K562 (cell line): ENCODE data around the gene CCDC78. TPM values are rescaled to one million over a fixed set of nuclear protein-coding genes. Genes with fewer than 3 reads are reported as not detected.
"Not testable (repeated sequence)": the region's sequence is repeated elsewhere in the genome, so short reads cannot be mapped to it uniquely, and the experiment has no call there.

Experiments
- ATAC-seq: fragments of 200-7000 bp; cut with Tn5 transposase; 3 replicates; pipeline ENCODE4 v1.9.1; 2020; ENCODE audit warnings: moderate library complexity
- BruUV-seq: library from RNA; stranded (reverse); fragments of 400-500 nt; replicated peaks from 2 replicates; lab custom pipeline; 2021; lab: Mats Ljungman, UMichigan
- CTCF ChIA-PET: fragments of 300-600 bp; formaldehyde crosslinking; extraction: SDS; loops from one replicate; lab custom pipeline; 2021; ENCODE audit warnings: low intra/inter-chr PET ratio; lab: Yijun Ruan, JAX
- POLR2A ChIA-PET: fragments of 300-600, 350-650 bp; sonication (Branson Sonifier 250); formaldehyde crosslinking; extraction: SDS; loops from one replicate; lab custom pipeline; 2021; ENCODE audit warnings: antibody characterized with exemption, inconsistent platforms; lab: Yijun Ruan, JAX
- DNase-seq, 4 experiments: peaks; one replicate each; pipeline versions ENCODE4 v3.0.0 to v3.0.0-alpha.2; 2011 to 2018; ENCODE audit warnings: low spot score in 3 of 4, mixed read lengths in 3 of 4; ENCODE audit errors: extremely low read depth in 1 of 4
- FAIRE-seq: peaks from 2 replicates; lab custom pipeline; 2011; peaks lifted over from hg19 to GRCh38; lab: Jason Lieb, UNC
- H2AFZ ChIP-seq: 2 replicates; pipeline ENCODE4 v1.6.0; 2011; ENCODE audit warnings: low read depth, low read length, control low read depth, inconsistent platforms
- H3K27ac ChIP-seq: fragments of 200-600 bp; 3 replicates; pipeline ENCODE4 v1.8.0; 2011; ENCODE audit warnings: low read depth, mild to moderate bottlenecking, control low read depth, inconsistent platforms, low read length, moderate library complexity, mixed read lengths; ENCODE audit errors: extremely low read depth
- H3K27me3 ChIP-seq, 2 experiments: fragments of 300-600 bp in 1 of 2; 2 replicates in 1 of 2; 3 replicates in 1 of 2; pipeline versions ENCODE4 v1.6.0 to v1.8.0; 2011; ENCODE audit warnings: inconsistent platforms in 2 of 2, low read length in 2 of 2, mild to moderate bottlenecking in 1 of 2, mixed read lengths in 1 of 2, moderate library complexity in 1 of 2; ENCODE audit not compliant: control insufficient read depth in 2 of 2, insufficient read depth in 2 of 2
- H3K36me3 ChIP-seq: fragments of 300-600 bp; 3 replicates; pipeline ENCODE4 v1.8.0; 2011; ENCODE audit warnings: mild to moderate bottlenecking, low read length, inconsistent platforms; ENCODE audit not compliant: control insufficient read depth, insufficient read depth
- H3K4me1 ChIP-seq, 2 experiments: fragments of 200-600 bp in 1 of 2; replicated peaks in 1 of 2; 2 replicates in 1 of 2; 3 replicates in 1 of 2; pipeline versions ENCODE4 v1.5.1 to v1.8.0; 2011; ENCODE audit warnings: inconsistent platforms in 2 of 2, low read length in 2 of 2, mild to moderate bottlenecking in 1 of 2, mixed read lengths in 1 of 2, moderate library complexity in 1 of 2; ENCODE audit not compliant: control insufficient read depth in 2 of 2, insufficient read depth in 2 of 2
- H3K4me2 ChIP-seq: 2 replicates; pipeline ENCODE4 v1.6.1; 2011; ENCODE audit warnings: low read length, control low read depth, inconsistent platforms, mixed read lengths; ENCODE audit not compliant: insufficient read depth
- H3K4me3 ChIP-seq: fragments of 200-600 bp; sonication (generic), shearing (Covaris generic); 2 replicates; pipeline ENCODE4 v1.5.1; 2016; ENCODE audit warnings: control low read depth, inconsistent platforms
- H3K79me2 ChIP-seq: fragments of 200-600 bp; 3 replicates; pipeline ENCODE4 v1.8.0; 2011; ENCODE audit warnings: low read length, inconsistent platforms; ENCODE audit not compliant: control insufficient read depth, insufficient read depth
- H3K9ac ChIP-seq, 2 experiments: 2 replicates each; pipeline versions ENCODE4 v1.6.0 to v1.6.1; 2011; ENCODE audit warnings: low read depth in 2 of 2, low read length in 2 of 2, control low read depth in 1 of 2, inconsistent platforms in 1 of 2, mild to moderate bottlenecking in 1 of 2, mixed read lengths in 1 of 2; ENCODE audit not compliant: insufficient read depth in 1 of 2
- H3K9me1 ChIP-seq: one replicate; pipeline ENCODE4 v1.6.0; 2011; ENCODE audit warnings: inconsistent platforms, mild to moderate bottlenecking, low read length, moderate library complexity; ENCODE audit not compliant: control insufficient read depth, insufficient read depth
- H3K9me3 ChIP-seq: replicated peaks from 2 replicates; pipeline ENCODE4 v1.5.1; 2011; ENCODE audit warnings: low read depth, low read length, inconsistent platforms; ENCODE audit not compliant: control insufficient read depth, insufficient read depth
- H4K20me1 ChIP-seq: replicated peaks from 2 replicates; pipeline ENCODE4 v1.6.1; 2011; ENCODE audit warnings: low read length, inconsistent platforms, mixed read lengths; ENCODE audit not compliant: control insufficient read depth, insufficient read depth
- ARID2 ChIP-seq: fragments of 450-650 bp; IDR thresholded peaks from 2 replicates; pipeline ENCODE4 v1.6.1; 2017; ENCODE audit warnings: antibody characterized with exemption, mild to moderate bottlenecking
- JUN ChIP-seq, 2 experiments: sonication (generic) in 1 of 2; formaldehyde crosslinking in 1 of 2; IDR thresholded peaks; 2 replicates each; pipeline versions ENCODE4 v1.6.1 to v1.8.0; 2012 to 2022; ENCODE audit warnings: borderline replicate concordance in 2 of 2, mild to moderate bottlenecking in 2 of 2, improper control_type of control experiment in 1 of 2, low read depth in 1 of 2, low read length in 1 of 2, missing genetic modification reagents in 1 of 2
- KDM1A ChIP-seq, 2 experiments: fragments of 450-650 bp; IDR thresholded peaks; 2 replicates each; pipeline ENCODE4 v1.6.1; 2016; ENCODE audit warnings: mild to moderate bottlenecking in 2 of 2
- KLF13 ChIP-seq: fragments of 450-650 bp; IDR thresholded peaks from 2 replicates; pipeline ENCODE4 v1.6.1; 2016; ENCODE audit warnings: missing genetic modification characterization, low read depth, mild to moderate bottlenecking, missing compliant biosample characterization, moderate library complexity, borderline replicate concordance
- RAD21 ChIP-seq, 2 experiments: fragments of 250-450 bp in 1 of 2; fragments of 450-650 bp in 1 of 2; sonication (Bioruptor Pico) in 1 of 2; formaldehyde crosslinking in 1 of 2; IDR thresholded peaks in 1 of 2; conservative IDR thresholded peaks in 1 of 2; 2 replicates each; pipeline versions ENCODE4 v1.4.0 to v1.8.0; 2020 to 2022; ENCODE audit warnings: mild to moderate bottlenecking in 2 of 2, moderate library complexity in 1 of 2
- ZC3H11A ChIP-seq: IDR thresholded peaks from 2 replicates; pipeline ENCODE4 v1.6.1; 2012; ENCODE audit warnings: low read depth, low read length, improper control_type of control experiment
- WGBS: fragments of 100-300 bp; shearing (Covaris generic); methylation state at CpG from one replicate; pipeline ENCODE4 v1.1.6; 2016; ENCODE audit warnings: low coverage, mixed read lengths; ENCODE audit not compliant: insufficient coverage; ENCODE audit errors: missing lambda C conversion rate; 5-methylcytosine and 5-hydroxymethylcytosine counted together
- in situ Hi-C: fragments of 300-500 bp; cut with MboI; formaldehyde crosslinking; loops from 4 replicates; pipeline ENCODE4 v1.15.0; 2018; ENCODE audit warnings: inconsistent platforms, mixed read lengths
- intact Hi-C: fragments of 100-400 bp; cut with micrococcal nuclease; formaldehyde crosslinking; loops from 2 replicates; pipeline ENCODE4 v1.14.2; 2022
- polyA plus RNA-seq, 8 experiments: library from polyadenylated mRNA; depleted of rRNA in 4 of 8; stranded (reverse) in 5 of 8; unstranded in 3 of 8; fragments of >200 nt; fragmentation: Nextera tagmentation in 2 of 8; fragmentation: Illumina TruSeq in 1 of 8; extraction: Ambion mirVana in 2 of 8; extraction: Trizol in 1 of 8; gene quantifications; 2 replicates each; pipeline versions ENCODE4 v1.2.1 to v1.2.3, GENCODE V29; 2011 to 2014; ENCODE audit warnings: inconsistent platforms in 1 of 8, missing spikeins in 1 of 8
- total RNA-seq, 7 experiments: library from RNA; depleted of rRNA in 6 of 7; stranded (reverse); fragments of >200 nt in 6 of 7; fragmentation: Illumina TruSeq in 2 of 7; extraction: Trizol in 2 of 7; gene quantifications; 2 replicates each; pipeline versions ENCODE4 v1.2.1 to v1.2.3, GENCODE V29; 2011 to 2021; ENCODE audit warnings: low replicate concordance in 1 of 7
- TF ChIP-seq, protein P1 (sequence below), 2 experiments: fragments of 450-650 bp in 1 of 2; sonication (generic) in 1 of 2; formaldehyde crosslinking in 1 of 2; IDR thresholded peaks in 1 of 2; conservative IDR thresholded peaks in 1 of 2; 2 replicates each; pipeline versions ENCODE4 v1.6.1 to v1.8.1; 2016 to 2023; ENCODE audit warnings: mild to moderate bottlenecking in 2 of 2, moderate library complexity in 2 of 2, inconsistent platforms in 1 of 2, missing genetic modification reagents in 1 of 2
- TF ChIP-seq, protein P2 (sequence below): fragments of 450-650 bp; IDR thresholded peaks from 2 replicates; pipeline ENCODE4 v1.6.1; 2017; ENCODE audit warnings: antibody characterized with exemption
- TF ChIP-seq, protein P3 (sequence below), 2 experiments: IDR thresholded peaks; 2 replicates each; pipeline ENCODE4 v1.6.1; 2012; ENCODE audit warnings: improper control_type of control experiment in 2 of 2, low read depth in 2 of 2, low read length in 2 of 2, borderline replicate concordance in 1 of 2

Gene CCDC78
- total and polyA plus RNA-seq, 9 of the 15 experiments (the other 6 are each of a cell fraction or from before 2014, with no cell fraction given), result 0.24 to 17.7 (median 2.9) TPM

- TF ChIP-seq KLF13 (tag) (peak; percentile 82; the same call in 1 of the 2 replicates), RAD21 (CRISPR knock-in tag; conservative IDR thresholded peaks at IDR 0.05 in 1 of 2, IDR thresholded peaks at IDR 0.05 in 1 of 2) (peak; percentile 61 to 75), KDM1A (IDR thresholded peaks at IDR 0.05) (0 out of 4 replicates have a peak, but pooled peaks of 1 of the 2 experiments have one; percentile 7)
- TF ChIP-seq, protein P1, sequence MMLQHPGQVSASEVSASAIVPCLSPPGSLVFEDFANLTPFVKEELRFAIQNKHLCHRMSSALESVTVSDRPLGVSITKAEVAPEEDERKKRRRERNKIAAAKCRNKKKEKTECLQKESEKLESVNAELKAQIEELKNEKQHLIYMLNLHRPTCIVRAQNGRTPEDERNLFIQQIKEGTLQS (IDR thresholded peaks at IDR 0.05), result peak; percentile 57
- TF ChIP-seq, protein P1 (CRISPR knock-in tag; conservative IDR thresholded peaks at IDR 0.05), result not testable (repeated sequence)
These were observed 13.4 kb downstream of the CCDC78 start (continued) for GRCh38 chr16:712740-713250.

GRCh38 chr16:711548-712320 is 14.5 kb downstream of the CCDC78 start:
- H3K9me3 ChIP-seq, result no peaks in the 10 kb centered on the region
- H3K9me1 ChIP-seq, result no peaks in the 10 kb centered on the region
- no peak overlapping the region for H3K4me2 ChIP-seq
- H2AFZ ChIP-seq, result no peak overlapping the region
- CTCF ChIA-PET, result interaction anchor here (0.7 to 4.5 kb wide), 5 partner anchors 30 to 391 kb away, joined by 3 to 73 read pairs (median 12); no protein-coding TSS in a partner anchor
- peaks cover 11% of the 10 kb centered on the region for H3K79me2 ChIP-seq
- BruUV-seq, result no TSS peak
- peaks cover 20% of the 10 kb centered on the region; the same call in 1 of the 2 replicates for H4K20me1 ChIP-seq
- intact Hi-C loops, result loop anchor here (1.0 to 5.0 kb wide), 2 partner anchors 74 to 96 kb away; no protein-coding TSS in a partner anchor
- peak overlapping the region in 1 of 2 experiments; percentile 10; a peak in 1 of 4 replicates for H3K9ac ChIP-seq
- 9% methylated on average over 18 of the region's 25 CpGs for WGBS
- H3K36me3 ChIP-seq, result peaks cover under 1% of the 10 kb centered on the region; the same call in 1 of the 3 replicates
- POLR2A ChIA-PET, result interaction anchor here (1.0 to 1.2 kb wide), 2 partner anchors 9 to 73 kb away, joined by 3 read pairs; partner anchors contain the start of gene ANTKMT
- DNase-seq (peak; percentile 74 to 88 (median 80)), ATAC-seq (peak; percentile 82), FAIRE-seq (peak; percentile 82)
- in situ Hi-C loops, result loop anchor here (5.0 to 10.0 kb wide), 2 partner anchors 76 to 343 kb away; partner anchors contain the start of genes CHTF18 and RPUSD1
- H3K4me1 ChIP-seq, result peaks cover 7 to 65% of the 10 kb centered on the region in 2 experiments; a peak in 3 of 5 replicates
- H3K4me3 ChIP-seq, result no peak overlapping the region
- peaks cover 0 to 11% of the 10 kb centered on the region in 2 experiments; a peak in 2 of 5 replicates for H3K27me3 ChIP-seq
- H3K27ac ChIP-seq, result no peak overlapping the region
- 0 out of 2 replicates have a peak, but pooled peaks have one; percentile 17 for TF ChIP-seq JUN (IDR thresholded peaks at IDR 0.05; ENCODE audit: borderline replicate concordance, low read depth, low read length)
- TF ChIP-seq JUN (CRISPR knock-in tag; IDR thresholded peaks at IDR 0.05; ENCODE audit: borderline replicate concordance), result no peak
- TF ChIP-seq, protein P2, sequence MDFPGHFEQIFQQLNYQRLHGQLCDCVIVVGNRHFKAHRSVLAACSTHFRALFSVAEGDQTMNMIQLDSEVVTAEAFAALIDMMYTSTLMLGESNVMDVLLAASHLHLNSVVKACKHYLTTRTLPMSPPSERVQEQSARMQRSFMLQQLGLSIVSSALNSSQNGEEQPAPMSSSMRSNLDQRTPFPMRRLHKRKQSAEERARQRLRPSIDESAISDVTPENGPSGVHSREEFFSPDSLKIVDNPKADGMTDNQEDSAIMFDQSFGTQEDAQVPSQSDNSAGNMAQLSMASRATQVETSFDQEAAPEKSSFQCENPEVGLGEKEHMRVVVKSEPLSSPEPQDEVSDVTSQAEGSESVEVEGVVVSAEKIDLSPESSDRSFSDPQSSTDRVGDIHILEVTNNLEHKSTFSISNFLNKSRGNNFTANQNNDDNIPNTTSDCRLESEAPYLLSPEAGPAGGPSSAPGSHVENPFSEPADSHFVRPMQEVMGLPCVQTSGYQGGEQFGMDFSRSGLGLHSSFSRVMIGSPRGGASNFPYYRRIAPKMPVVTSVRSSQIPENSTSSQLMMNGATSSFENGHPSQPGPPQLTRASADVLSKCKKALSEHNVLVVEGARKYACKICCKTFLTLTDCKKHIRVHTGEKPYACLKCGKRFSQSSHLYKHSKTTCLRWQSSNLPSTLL, result no peak
- TF ChIP-seq, protein P3, sequence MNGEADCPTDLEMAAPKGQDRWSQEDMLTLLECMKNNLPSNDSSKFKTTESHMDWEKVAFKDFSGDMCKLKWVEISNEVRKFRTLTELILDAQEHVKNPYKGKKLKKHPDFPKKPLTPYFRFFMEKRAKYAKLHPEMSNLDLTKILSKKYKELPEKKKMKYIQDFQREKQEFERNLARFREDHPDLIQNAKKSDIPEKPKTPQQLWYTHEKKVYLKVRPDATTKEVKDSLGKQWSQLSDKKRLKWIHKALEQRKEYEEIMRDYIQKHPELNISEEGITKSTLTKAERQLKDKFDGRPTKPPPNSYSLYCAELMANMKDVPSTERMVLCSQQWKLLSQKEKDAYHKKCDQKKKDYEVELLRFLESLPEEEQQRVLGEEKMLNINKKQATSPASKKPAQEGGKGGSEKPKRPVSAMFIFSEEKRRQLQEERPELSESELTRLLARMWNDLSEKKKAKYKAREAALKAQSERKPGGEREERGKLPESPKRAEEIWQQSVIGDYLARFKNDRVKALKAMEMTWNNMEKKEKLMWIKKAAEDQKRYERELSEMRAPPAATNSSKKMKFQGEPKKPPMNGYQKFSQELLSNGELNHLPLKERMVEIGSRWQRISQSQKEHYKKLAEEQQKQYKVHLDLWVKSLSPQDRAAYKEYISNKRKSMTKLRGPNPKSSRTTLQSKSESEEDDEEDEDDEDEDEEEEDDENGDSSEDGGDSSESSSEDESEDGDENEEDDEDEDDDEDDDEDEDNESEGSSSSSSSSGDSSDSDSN (IDR thresholded peaks at IDR 0.05; ENCODE audit: borderline replicate concordance in 1 of 2, low read depth in 2 of 2, low read length in 2 of 2), result peak in 1 of 2 experiments; percentile 48; a peak in 1 of 4 replicates
- no peak for TF ChIP-seq ZC3H11A
- peak; percentile 24; the same call in 1 of the 2 replicates for TF ChIP-seq ARID2
